Ectodermal cell (in vitro differentiated cells): ENCODE measurements around the gene TNIK.

Experiments used
- H3K27ac ChIP-seq: 2 replicates; pipeline ENCODE4 v1.7.0; 2013; ENCODE audit warnings: mild to moderate bottlenecking, low read depth, low read length; ENCODE audit not compliant: insufficient read depth, poor library complexity, severe bottlenecking
- H3K27me3 ChIP-seq: 2 replicates; pipeline ENCODE4 v1.7.0; 2013; ENCODE audit warnings: mild to moderate bottlenecking, low read length; ENCODE audit not compliant: insufficient read depth, control insufficient read depth, poor library complexity, severe bottlenecking
- H3K36me3 ChIP-seq: one replicate; pipeline ENCODE4 v1.7.0; 2013; ENCODE audit warnings: low read length; ENCODE audit not compliant: control insufficient read depth, insufficient read depth
- H3K4me1 ChIP-seq: one replicate; pipeline ENCODE4 v1.7.0; 2013; ENCODE audit warnings: low read length; ENCODE audit not compliant: control insufficient read depth, insufficient read depth
- H3K4me3 ChIP-seq: 2 replicates; pipeline ENCODE4 v1.7.0; 2013; ENCODE audit warnings: low read depth, low read length, control low read depth; ENCODE audit not compliant: insufficient read depth
- H3K9me3 ChIP-seq: 2 replicates; pipeline ENCODE4 v1.7.0; 2013; ENCODE audit warnings: mild to moderate bottlenecking, low read length, moderate library complexity; ENCODE audit not compliant: control insufficient read depth
- WGBS, 2 experiments: methylation state at CpG; one replicate each; pipeline ENCODE4 v1.1.7; 2013; ENCODE audit warnings: missing lambda C conversion rate in 2 of 2; 5-methylcytosine and 5-hydroxymethylcytosine counted together

TNIK gene

GRCh38 chr3:171446801-171447578, 13.2 kb downstream of the TNIK start:
- Histone ChIP-seq H3K4me3 (no peak overlapping the region), H3K9me3 (no peaks in the 10 kb centered on the region), H3K36me3 (no peaks in the 10 kb centered on the region), H3K27ac (no peak overlapping the region), H3K4me1 (peaks cover 14% of the 10 kb centered on the region), H3K27me3 (no peaks in the 10 kb centered on the region)
- WGBS, 2 experiments: 92 to 93% methylated on average over 11 of the region's 12 CpGs

GRCh38 chr3:171446301-171446700, 13.9 kb downstream of the TNIK start:
- Histone ChIP-seq H3K4me3 (no peak overlapping the region), H3K9me3 (no peaks in the 10 kb centered on the region), H3K4me1 (peaks cover 17% of the 10 kb centered on the region), H3K27me3 (no peaks in the 10 kb centered on the region), H3K27ac (no peak overlapping the region), H3K36me3 (no peaks in the 10 kb centered on the region)
- WGBS, 2 experiments: 80% methylated on average over 1 of the region's 1 CpG; no CpG with 5 or more reads in 1 of the 2 experiments

- Histone ChIP-seq H3K36me3 (no peaks in the 10 kb centered on the region), H3K27ac (no peak overlapping the region), H3K4me3 (no peak overlapping the region), H3K27me3 (no peaks in the 10 kb centered on the region), H3K4me1 (peaks cover 17% of the 10 kb centered on the region), H3K9me3 (no peaks in the 10 kb centered on the region)
- WGBS, 2 experiments: 92 to 97% methylated on average over 6 of the region's 6 CpGs
These were observed 14.5 kb downstream of the TNIK start for GRCh38 chr3:171445620-171446204.

GRCh38 chr3:171444001-171444690, 16.1 kb downstream of the TNIK start:
- no peaks in the 10 kb centered on the region for H3K36me3 ChIP-seq
- H3K27ac ChIP-seq: no peak overlapping the region
- no peak overlapping the region for H3K4me3 ChIP-seq
- WGBS, 2 experiments: 83% methylated on average over 3 of the region's 3 CpGs; no CpG with 5 or more reads in 1 of the 2 experiments
- no peaks in the 10 kb centered on the region for H3K9me3 ChIP-seq
- no peaks in the 10 kb centered on the region for H3K27me3 ChIP-seq
- H3K4me1 ChIP-seq: peaks cover 17% of the 10 kb centered on the region

- Histone ChIP-seq H3K4me1 (peaks cover 17% of the 10 kb centered on the region), H3K9me3 (no peaks in the 10 kb centered on the region), H3K27me3 (no peaks in the 10 kb centered on the region), H3K36me3 (no peaks in the 10 kb centered on the region), H3K27ac (no peak overlapping the region), H3K4me3 (no peak overlapping the region)
- 90 to 91% methylated on average over 6 of the region's 6 CpGs for WGBS, 2 experiments
These were observed 16.8 kb downstream of the TNIK start for GRCh38 chr3:171443211-171443957.

GRCh38 chr3:171442184-171442583, 18.0 kb downstream of the TNIK start:
- Histone ChIP-seq H3K4me1 (peaks cover 17% of the 10 kb centered on the region), H3K27ac (peak overlapping the region; percentile 52), H3K4me3 (no peak overlapping the region), H3K27me3 (no peaks in the 10 kb centered on the region), H3K36me3 (no peaks in the 10 kb centered on the region), H3K9me3 (no peaks in the 10 kb centered on the region)
- WGBS, 2 experiments: 11 to 27% methylated on average over 2 of the region's 2 CpGs

- Histone ChIP-seq H3K9me3 (no peaks in the 10 kb centered on the region), H3K4me3 (no peak overlapping the region), H3K36me3 (no peaks in the 10 kb centered on the region), H3K27me3 (no peaks in the 10 kb centered on the region), H3K4me1 (peaks cover 17% of the 10 kb centered on the region), H3K27ac (no peak overlapping the region)
- WGBS, 2 experiments: 91 to 97% methylated on average over 3 of the region's 3 CpGs
These were observed 18.8 kb downstream of the TNIK start for GRCh38 chr3:171441381-171441780.

GRCh38 chr3:171439996-171440395, 20.2 kb downstream of the TNIK start:
- Histone ChIP-seq H3K4me1 (peaks cover 17% of the 10 kb centered on the region), H3K4me3 (no peak overlapping the region), H3K36me3 (no peaks in the 10 kb centered on the region), H3K9me3 (no peaks in the 10 kb centered on the region), H3K27me3 (no peaks in the 10 kb centered on the region), H3K27ac (no peak overlapping the region)
- WGBS, 2 experiments: 89 to 90% methylated on average over 2 of the region's 2 CpGs

GRCh38 chr3:171437115-171437756, 23.0 kb downstream of the TNIK start:
- 84% methylated on average over 3 of the region's 3 CpGs for WGBS, 2 experiments
- Histone ChIP-seq H3K27ac (no peak overlapping the region), H3K36me3 (no peaks in the 10 kb centered on the region), H3K9me3 (no peaks in the 10 kb centered on the region), H3K4me1 (peaks cover 6% of the 10 kb centered on the region), H3K4me3 (no peak overlapping the region), H3K27me3 (no peaks in the 10 kb centered on the region)
